Large intestine (tissue), 3 donors: ENCODE measurements around the gene USP24. TPM values are rescaled to one million over a fixed set of nuclear protein-coding genes. Genes with fewer than 3 reads are reported as not detected.
"Not testable (repeated sequence)": the region's sequence is repeated elsewhere in the genome, so short reads cannot be mapped to it uniquely, and the experiment has no call there.

Experiments
- DNase-seq, 2 donors: peaks; one replicate each; pipeline versions ENCODE4 v3.0.0 to v3.0.0-alpha.2; 2013
- H3K27ac ChIP-seq: one replicate; pipeline ENCODE4 v1.5.1; 2013; ENCODE audit warnings: low read length
- H3K27me3 ChIP-seq: 2 replicates; pipeline ENCODE4 v1.6.1; 2013; ENCODE audit warnings: low read length; ENCODE audit not compliant: control insufficient read depth, insufficient read depth
- H3K36me3 ChIP-seq: 2 replicates; pipeline ENCODE4 v1.6.1; 2013; ENCODE audit warnings: low read length; ENCODE audit not compliant: control insufficient read depth, insufficient read depth
- H3K4me1 ChIP-seq: one replicate; pipeline ENCODE4 v1.6.1; 2013; ENCODE audit warnings: low read length; ENCODE audit not compliant: control insufficient read depth, insufficient read depth
- H3K4me3 ChIP-seq: one replicate; pipeline ENCODE4 v1.5.1; 2013; ENCODE audit warnings: low read length
- H3K9me3 ChIP-seq: one replicate; pipeline ENCODE4 v1.6.1; 2013; ENCODE audit warnings: mild to moderate bottlenecking, low read depth, low read length, moderate library complexity; ENCODE audit not compliant: control insufficient read depth
- WGBS: methylation state at CpG from one replicate; pipeline ENCODE4 v1.1.5; 2013; ENCODE audit warnings: low lambda C conversion rate; ENCODE audit not compliant: insufficient coverage; 5-methylcytosine and 5-hydroxymethylcytosine counted together
- polyA plus RNA-seq: library from polyadenylated mRNA; unstranded; fragments of 120-200 nt; gene quantifications from one replicate; pipeline ENCODE4 v1.2.1, GENCODE V29; 2013

Gene USP24
- polyA plus RNA-seq, 1 donor = 37.6 TPM

DNA sequence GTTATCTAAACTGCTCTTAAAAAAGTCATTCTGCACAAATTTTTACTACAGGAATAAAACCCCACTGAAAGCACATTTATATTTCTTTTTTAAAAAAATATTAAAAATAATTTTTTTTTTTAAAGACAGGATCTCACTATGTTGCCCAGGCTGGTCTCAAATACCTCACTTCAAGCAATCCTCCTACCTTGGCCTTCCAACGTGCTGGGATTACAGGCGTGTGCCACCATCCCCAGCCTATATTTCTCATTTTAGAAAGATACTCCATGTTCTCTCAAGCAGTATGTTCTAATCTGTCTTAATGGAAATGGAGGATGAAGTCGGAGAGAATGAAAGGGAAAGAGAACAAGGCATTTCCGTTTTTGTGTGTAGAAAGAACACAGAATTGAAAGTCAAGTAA, 17.1 kb downstream of the USP24 start:
- Histone ChIP-seq H3K27ac (no peak overlapping the region), H3K36me3 (peaks cover 2% of the 10 kb centered on the region), H3K27me3 (no peaks in the 10 kb centered on the region), H3K9me3 (no peaks in the 10 kb centered on the region), H3K4me1 (no peaks in the 10 kb centered on the region), H3K4me3 (no peak overlapping the region)
- DNase-seq = no peak
- 100% methylated on average over 2 of the region's 4 CpGs for WGBS

DNA sequence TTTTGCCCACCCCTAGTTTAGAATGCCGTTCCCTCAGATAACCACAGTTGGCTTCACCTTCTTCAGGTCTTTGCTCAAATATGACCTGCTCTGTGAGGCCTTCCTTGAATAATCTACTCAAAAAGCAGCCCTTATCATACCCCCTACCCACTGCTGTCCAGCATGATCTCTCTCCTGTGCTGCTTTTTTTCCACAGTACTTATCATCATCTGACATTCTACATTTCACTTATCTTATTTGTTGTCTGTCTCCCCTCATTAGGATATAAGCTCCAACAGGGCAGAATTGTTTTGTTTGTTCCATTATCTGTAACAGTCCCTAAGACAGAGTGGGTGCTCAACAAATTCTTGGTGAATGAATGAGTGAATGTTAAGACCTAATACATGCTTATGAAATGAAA, 18.1 kb downstream of the USP24 start:
- no peaks in the 10 kb centered on the region for H3K9me3 ChIP-seq
- H3K4me3 ChIP-seq = no peak overlapping the region
- WGBS = 83% methylated on average over 1 of the region's 1 CpG
- no peaks in the 10 kb centered on the region for H3K4me1 ChIP-seq
- no peak for DNase-seq
- peaks cover 2% of the 10 kb centered on the region for H3K36me3 ChIP-seq
- no peak overlapping the region for H3K27ac ChIP-seq
- no peaks in the 10 kb centered on the region for H3K27me3 ChIP-seq

DNA sequence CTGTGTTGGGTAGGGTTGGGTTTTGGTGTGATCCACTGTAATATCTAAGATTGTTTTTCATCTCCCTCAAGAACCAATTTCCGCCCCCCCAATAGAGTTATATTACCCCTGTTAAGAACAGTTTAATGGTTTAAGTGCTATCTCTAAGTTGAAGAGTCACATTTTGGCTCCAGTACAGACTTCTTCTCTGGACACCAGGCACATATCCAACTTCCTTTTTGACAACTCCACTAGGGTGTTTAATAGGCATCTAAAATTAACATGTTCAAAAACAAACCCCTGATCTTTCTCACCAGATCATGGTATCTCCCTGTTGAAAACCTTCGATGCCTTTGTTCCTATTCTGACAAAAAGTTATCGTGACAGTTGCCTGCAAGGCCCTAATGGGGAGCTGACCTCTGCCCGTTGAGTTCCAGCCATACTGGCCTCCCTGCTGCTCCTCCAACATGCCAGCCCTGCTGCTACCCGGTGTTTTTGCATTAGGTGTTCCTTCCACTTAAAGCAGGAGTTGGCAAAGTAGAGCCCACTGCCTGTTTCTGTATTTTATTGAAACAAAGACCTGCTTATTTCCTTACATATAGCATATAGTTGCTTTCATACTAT, 18.6 kb downstream of the USP24 start:
- Histone ChIP-seq H3K36me3 (no peaks in the 10 kb centered on the region), H3K4me3 (no peak overlapping the region), H3K27ac (no peak overlapping the region), H3K4me1 (no peaks in the 10 kb centered on the region), H3K27me3 (no peaks in the 10 kb centered on the region), H3K9me3 (no peaks in the 10 kb centered on the region)
- no CpG with 5 or more reads among the region's 5 CpGs for WGBS
- DNase-seq = no peak

DNA sequence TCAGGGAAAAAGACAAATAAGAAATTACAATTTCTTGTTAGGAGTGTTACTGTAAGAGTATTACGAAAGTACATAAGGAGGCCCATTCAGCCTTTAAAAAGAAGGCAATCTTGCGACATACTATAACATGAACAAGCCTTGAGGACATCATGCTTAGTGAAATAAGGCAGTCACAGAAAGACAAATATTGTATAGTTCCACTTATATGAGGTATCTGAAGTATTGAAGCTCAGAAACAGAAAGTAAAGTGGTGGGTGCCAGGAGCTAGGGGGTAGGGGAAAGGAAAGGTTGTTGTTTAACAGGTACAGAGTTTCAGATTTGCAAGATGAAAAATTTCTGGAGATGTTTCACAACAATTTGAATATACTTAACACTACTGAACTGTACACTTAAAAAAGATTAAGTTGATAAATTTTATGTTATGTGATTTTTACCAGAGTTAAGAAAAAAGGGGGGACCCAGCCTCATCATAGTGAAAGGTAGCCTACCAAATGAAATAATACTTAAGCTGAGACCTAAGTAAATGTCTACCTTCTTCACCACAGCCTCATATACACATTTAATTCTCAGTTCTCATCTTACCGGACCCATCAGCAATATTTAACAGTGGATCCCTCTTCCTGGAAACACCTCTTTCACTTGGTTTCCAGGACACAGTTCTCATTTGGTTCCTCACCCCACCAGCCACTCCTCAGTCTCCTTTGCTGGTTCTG, 19.5 kb downstream of the USP24 start:
- Histone ChIP-seq H3K27ac (no peak overlapping the region), H3K4me1 (no peaks in the 10 kb centered on the region)
- WGBS = 80% methylated on average over 3 of the region's 3 CpGs

DNA sequence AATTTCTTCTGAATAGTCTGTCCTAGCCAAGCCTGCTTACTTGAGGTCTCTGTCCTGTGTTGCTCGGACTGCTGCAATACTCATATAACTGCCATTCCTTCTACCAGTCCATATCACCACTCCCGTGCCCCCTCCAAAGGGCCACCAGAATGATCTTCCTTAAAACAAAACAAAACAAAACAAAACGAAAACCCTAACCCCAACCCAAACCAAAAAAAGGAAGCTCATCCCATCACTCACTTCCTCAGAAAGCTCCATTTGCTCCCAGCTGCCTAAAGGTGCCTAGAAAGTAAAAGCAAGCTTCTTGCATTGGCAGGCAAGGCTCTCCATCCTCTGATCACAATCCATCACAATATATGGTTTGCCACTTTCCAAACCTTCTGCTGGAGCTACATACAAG, 20.3 kb downstream of the USP24 start:
- H3K27me3 ChIP-seq = no peaks in the 10 kb centered on the region
- DNase-seq = no peak
- WGBS = 92% methylated on average over 2 of the region's 3 CpGs
- no peak overlapping the region for H3K27ac ChIP-seq
- H3K4me3 ChIP-seq = no peak overlapping the region
- no peaks in the 10 kb centered on the region for H3K4me1 ChIP-seq
- no peaks in the 10 kb centered on the region for H3K36me3 ChIP-seq
- no peaks in the 10 kb centered on the region for H3K9me3 ChIP-seq

More for the DNA sequence above, 19.5 kb downstream of the USP24 start:
- Histone ChIP-seq H3K27me3 (no peaks in the 10 kb centered on the region), H3K4me3 (no peak overlapping the region), H3K36me3 (no peaks in the 10 kb centered on the region), H3K9me3 (no peaks in the 10 kb centered on the region)
- DNase-seq = no peak

DNA sequence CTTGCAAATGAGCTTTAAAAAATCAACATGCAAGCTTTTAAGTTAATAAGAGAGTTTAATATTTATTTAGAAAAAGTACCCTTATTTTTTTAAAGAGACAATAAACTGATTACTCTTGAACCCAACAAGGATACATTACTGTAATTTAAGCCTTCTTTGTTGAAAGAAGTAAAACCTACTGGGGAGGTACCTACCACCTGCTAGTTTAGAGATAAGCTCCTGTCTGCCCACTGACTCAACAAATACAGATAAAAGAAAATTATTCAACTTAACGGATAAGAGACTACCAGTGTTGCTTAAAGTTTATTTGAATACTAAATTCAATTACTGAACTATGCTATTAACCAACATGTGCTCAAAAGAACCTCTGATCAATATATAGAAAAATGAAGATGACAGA, 23.1 kb downstream of the USP24 start:
- no peak overlapping the region for H3K27ac ChIP-seq
- WGBS = no CpG with 5 or more reads among the region's 1 CpG
- no peaks in the 10 kb centered on the region for H3K36me3 ChIP-seq
- DNase-seq = no peak
- H3K9me3 ChIP-seq = no peaks in the 10 kb centered on the region
- no peak overlapping the region for H3K4me3 ChIP-seq
- no peaks in the 10 kb centered on the region for H3K4me1 ChIP-seq
- no peaks in the 10 kb centered on the region for H3K27me3 ChIP-seq

DNA sequence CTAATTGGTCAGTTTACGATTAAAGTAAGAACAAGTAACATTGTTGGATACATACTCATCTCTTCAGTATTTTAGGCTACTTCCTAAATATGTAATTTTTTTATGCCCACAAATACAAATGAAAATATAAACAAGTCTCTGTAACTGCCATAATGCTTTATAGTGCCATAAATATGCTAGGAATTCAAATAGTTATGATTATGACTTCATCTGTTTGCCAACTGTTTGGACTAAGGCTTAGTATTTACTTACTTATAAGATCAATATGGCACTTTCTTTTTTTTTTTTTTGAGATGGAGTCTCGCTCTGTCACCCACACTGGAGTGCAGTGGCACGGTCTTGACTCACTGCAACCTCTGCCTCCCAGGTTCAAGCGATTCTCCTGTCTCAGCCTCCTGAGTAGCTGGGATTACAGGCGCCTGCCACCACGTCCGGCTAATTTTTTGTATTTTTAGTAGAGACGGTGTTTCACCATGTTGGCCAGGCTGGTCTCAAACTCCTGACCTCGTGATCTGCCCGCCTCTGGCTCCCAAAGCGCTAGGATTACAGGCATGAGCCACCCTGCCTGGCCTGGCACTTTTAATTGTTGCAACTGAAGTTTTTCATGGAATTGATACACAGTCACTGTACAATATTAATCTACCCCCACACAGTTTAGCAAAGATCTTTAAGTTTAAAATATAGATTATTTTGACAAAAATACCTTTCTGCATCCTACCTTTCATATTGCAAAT, 23.8 kb downstream of the USP24 start:
- not testable (repeated sequence) for H3K4me3 ChIP-seq, H3K27ac ChIP-seq, H3K36me3 ChIP-seq, H3K9me3 ChIP-seq, H3K4me1 ChIP-seq, H3K27me3 ChIP-seq, DNase-seq
- WGBS = 88% methylated on average over 1 of the region's 11 CpGs

DNA sequence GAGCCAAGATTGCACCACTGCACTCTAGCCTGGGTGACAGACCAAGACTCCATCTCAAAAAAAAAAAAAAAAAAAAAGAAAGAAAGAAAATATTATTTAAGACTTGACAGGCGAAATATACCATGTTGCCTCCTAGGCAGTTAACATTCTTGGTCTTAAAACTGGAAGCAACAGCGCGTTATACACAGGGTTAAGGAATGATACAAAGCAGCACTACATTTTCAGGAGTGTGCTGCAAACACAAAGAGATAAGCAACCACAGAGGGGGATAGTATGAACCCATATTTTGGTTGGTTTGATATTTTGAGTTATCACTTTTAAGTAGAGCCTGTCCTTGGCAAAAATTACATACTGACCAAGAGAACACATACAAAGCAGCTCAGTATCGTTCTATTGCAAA, 25.1 kb downstream of the USP24 start:
- Histone ChIP-seq H3K9me3 (peaks cover 4% of the 10 kb centered on the region), H3K36me3 (no peaks in the 10 kb centered on the region), H3K27ac (no peak overlapping the region), H3K27me3 (no peaks in the 10 kb centered on the region), H3K4me3 (no peak overlapping the region), H3K4me1 (no peaks in the 10 kb centered on the region)
- 60% methylated on average over 1 of the region's 4 CpGs for WGBS
- DNase-seq = no peak

DNA sequence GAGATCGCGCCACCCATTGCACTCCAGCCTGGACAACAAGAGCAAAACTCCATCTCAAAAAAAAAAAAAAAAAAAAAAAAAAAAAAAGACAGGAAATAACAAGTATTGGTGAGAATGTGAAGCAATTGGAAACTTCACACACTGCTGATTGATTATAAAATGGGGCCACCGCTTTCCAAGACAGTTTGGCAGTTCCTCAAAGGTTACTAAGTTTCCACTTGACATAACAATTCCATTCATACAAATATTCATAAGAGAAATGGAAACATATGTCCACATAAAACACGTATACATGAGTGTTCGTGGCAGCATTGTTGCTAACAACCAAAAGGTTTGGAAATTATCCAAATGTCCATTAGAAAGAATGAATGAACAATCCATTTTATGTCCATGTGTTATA, 26.3 kb downstream of the USP24 start:
- DNase-seq = no peak
- no peak overlapping the region for H3K27ac ChIP-seq
- H3K9me3 ChIP-seq = peaks cover 16% of the 10 kb centered on the region
- no CpG with 5 or more reads among the region's 5 CpGs for WGBS
- no peak overlapping the region for H3K4me3 ChIP-seq
- H3K36me3 ChIP-seq = no peaks in the 10 kb centered on the region
- no peaks in the 10 kb centered on the region for H3K27me3 ChIP-seq
- H3K4me1 ChIP-seq = no peaks in the 10 kb centered on the region

DNA sequence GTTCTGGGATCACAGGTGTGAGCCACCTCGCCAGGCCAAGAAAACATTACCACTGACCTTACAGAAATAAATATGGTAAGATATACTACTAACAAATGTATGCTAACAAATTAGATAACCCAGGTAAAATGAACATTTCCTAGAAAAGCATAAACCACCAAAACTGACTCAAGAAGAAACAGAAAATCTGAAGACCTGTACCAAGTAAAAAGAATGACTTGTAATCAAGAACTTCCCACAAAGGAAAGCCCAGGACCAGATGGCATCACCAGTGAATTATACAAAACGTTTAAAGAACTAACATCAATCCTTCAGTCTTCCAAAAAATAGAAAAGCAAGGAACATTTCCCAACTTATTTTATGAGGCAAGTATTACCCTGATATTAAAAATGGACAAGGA, 29.3 kb downstream of the USP24 start:
- Histone ChIP-seq H3K27me3 (no peaks in the 10 kb centered on the region), H3K4me3 (no peak overlapping the region), H3K4me1 (no peaks in the 10 kb centered on the region), H3K9me3 (peaks cover 20% of the 10 kb centered on the region), H3K36me3 (no peaks in the 10 kb centered on the region), H3K27ac (no peak overlapping the region)
- DNase-seq = no peak
- WGBS = no CpG with 5 or more reads among the region's 2 CpGs
